SW 1271 (cell line): ENCODE measurements around the gene HIBCH.
"Not testable (repeated sequence)": the region's sequence is repeated elsewhere in the genome, so short reads cannot be mapped to it uniquely, and the experiment has no call there.

ENCODE experiments used
- DNase-seq, 2 experiments: peaks; one replicate each; lab custom pipeline; 2025; lab: John Stamatoyannopoulos, UW

HIBCH gene

DNA sequence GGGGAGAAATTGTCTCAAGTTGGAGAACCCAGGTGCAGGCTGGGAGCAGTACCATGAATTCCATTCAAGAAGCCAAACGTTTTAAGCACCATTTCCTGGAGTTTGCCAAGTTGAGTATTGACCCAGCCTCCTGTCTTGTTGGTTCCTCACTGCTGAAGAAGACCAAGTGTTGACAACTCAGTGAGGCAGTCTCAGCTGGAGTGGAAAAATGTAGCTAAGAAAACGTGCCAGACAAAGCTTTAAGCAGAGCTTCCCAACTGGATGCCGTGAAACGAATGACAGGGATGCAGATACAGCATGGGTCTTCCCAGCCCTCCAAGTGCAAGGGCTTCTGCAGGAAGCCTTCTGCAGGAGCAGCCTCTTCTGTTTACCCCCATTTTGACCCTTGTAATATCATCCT is 23.0 kb upstream of the HIBCH start:
- DNase-seq: no peak

DNA sequence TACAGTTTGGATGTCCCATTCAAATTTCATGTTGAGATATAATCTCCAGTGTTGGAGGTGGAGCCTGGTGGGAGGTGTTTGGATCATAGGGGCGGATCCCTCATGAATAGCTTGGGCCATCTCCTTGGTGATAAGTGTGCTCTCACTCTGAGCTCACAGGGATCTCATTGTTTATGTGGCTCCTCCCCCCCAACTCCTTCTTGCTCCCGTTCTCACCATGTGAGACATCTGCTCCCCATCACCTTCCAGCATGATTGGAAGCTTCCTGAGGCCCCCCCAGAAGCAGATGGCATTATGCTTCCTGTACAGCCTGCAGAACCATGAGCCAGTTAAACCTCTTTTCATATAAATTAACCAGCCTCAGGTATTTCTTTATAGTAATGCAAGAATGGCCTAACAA is 20.7 kb upstream of the HIBCH start:
- peak; percentile 38 to 54 for DNase-seq

DNA sequence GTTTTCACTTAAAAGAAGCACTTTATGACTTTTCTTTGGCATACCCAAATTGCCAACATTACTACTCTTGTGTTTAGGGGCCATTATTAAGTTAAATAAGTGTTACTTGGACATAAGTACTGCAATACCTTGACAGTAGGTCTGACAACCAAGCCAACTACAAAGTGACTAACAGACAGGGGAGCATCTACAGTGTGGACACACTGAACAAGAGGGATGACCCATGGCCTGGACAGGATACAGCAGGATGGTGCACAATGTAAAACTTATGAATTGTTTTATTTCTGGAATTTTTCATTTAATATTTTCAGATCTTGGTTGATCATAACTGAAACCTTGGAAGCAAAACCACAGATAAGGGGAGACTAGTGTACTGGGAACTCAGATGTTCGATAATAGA is 19.8 kb upstream of the HIBCH start:
- no peak for DNase-seq

DNA sequence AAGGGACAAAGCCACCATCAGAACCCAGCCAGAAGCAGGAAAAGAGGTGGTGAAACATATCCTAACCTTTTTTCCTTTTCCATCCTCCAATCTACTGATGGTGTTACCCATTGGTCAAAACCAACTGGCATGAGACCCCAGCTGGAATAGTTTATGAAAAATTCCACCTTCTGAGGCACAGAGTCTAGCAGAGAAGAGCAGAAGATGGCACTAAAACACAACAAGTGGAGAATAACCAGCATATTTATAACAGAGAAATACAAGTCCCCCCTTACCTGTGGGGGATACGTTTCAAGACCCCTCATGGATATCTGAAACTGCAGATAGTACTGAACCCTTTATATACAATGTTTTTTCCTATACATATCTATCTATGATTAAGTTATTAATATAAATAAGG is 18.8 kb upstream of the HIBCH start:
- no peak for DNase-seq

DNA sequence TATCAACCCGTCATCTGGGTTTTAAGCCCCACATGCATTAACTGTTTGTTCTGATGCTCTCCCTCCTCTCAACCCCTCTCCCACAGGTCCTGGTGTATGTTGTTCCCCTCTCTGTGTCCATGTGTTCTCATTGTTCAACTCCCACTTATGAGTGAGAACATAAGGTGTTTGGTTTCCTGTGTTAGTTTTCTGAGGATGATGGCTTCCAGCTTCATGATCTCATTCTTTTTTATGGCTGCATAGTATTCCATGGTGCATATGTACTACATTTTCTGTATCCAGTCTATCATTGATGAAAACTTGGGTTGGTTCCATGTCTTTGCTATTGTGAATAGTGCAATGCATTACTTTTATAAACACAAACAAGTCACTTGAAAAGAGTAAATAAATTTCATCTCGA is 16.8 kb upstream of the HIBCH start:
- no peak for DNase-seq

DNA sequence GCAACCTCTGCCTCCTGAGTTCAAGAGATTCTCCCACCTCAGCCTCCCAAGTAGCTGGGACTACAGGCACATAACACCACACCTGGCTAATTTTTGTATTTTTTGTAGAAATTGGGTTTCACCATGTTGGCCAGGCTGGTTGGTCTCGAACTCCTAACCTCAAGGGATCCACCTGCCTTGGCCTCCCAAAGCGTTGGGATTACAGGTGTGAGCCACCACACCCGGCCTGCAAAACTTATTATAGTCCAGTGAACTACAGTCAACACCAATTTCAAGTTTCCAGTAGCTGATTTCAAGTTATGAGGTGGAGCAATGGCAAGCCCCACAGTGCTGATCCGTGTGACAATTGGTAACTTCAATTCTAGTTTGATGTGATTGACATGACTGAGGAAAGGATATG is 16.0 kb upstream of the HIBCH start:
- not testable (repeated sequence) for DNase-seq

DNA sequence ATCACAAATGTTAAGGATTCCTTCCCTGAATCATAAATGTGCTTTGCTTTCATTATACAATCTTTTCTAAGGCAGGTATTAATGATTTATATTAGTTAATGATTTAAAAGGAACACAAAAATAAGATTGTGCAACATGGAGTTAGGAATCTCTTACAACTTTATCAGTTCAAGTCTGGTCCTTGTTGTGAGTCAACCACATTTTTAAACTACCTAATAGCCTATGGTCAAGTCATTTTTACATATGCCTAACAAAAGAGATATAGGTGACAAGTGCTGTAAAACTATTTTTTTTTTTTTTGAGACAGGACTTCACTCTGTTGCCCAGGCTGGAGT is 15.6 kb upstream of the HIBCH start:
- DNase-seq: no peak

DNA sequence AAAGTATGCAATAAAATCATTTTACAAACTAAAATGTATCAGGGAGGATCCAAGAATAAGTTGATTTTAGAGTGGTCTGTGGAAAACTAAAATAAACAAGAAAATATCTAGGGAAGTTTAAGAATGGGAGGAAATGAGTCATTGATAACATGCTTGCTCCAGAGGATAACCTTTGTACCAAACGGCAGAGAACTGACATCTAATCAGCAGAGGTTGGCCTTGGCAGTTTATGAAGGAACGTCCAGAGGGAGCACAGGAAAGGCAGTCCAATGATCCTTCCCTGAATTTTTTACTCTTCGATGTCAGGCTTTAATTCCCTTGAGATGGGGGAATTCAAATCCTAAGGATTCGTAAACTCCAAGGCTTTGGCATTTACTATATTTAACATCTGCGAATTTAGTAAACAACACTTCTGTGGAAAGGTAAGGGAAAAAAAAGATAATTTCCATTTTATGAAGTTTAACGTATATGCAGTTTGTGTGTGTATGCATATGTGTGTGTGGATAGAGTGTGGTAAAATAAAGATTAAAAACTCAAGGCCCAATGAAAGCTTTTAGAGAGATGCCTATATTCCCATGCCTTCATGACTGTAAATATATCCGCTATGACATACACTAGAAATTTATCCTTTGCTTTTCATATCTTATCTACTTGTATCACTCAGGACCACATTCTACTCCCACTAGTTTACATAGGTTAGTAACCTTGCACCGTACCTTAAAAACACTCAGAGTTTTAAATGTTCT is 15.0 kb upstream of the HIBCH start:
- peak; percentile 23 to 62 for DNase-seq

DNA sequence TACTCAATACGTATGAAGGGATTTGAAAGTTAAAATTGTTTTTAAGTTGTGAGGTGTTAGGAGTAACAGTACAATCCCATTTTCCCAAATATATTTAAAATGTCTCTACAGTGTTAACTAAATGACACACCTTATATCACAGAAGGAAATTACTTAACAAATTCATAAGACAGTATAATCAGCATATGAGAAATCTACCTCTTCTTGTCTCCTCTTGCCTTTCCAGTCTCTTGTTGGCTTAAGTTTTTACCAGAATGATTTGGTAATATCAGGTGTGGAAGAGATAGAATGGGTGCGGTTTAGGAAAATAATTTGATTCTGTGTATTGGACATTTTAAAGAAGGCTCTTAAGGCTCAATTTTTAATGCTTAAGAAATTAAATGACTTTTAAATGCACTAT is 14.3 kb upstream of the HIBCH start:
- no peak for DNase-seq

DNA sequence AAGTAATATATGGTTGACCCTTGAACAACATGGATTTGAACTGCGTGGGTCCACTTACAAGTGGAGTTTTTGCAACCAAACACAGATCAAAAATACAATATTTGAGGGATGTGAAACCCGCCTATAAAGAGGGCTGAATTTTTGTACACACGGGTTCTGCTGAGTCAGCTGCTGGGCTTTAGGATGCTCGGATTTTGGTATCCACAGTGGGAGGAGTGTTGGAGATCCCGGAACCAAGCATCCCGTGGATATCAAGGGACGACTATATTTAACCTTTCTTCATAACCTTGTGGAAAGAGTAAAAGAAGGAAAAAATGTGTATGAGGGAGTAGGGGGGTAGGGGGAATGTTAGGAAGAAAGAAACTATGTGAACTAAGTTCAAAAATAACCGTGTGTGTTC is 13.8 kb upstream of the HIBCH start:
- DNase-seq: no peak

DNA sequence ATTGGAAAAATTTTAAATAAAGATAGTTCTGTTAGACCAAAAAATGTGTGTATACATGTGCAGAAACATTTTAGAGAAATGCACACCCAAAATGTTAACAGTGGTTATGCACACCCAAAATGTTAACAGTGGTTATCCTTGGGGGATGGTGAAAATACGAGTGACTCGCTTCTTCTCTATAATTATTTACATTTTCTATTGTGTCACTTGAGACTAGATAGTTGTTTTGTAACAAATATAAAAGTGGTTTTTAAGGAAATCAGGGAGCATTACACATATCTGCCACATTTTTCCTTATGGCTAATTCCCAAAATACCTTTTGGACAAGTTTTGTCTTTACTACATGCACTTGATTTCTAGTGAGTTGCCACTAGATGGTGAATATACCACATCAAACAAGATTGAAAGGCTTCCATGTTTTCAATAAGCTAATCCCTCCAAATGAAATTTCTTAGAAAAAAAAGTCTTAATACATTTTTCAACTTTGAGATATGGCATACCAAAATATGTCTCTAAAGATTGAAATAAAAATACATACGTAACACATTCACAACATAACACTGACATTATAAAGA is 9.0 kb upstream of the HIBCH start:
- DNase-seq: no peak

DNA sequence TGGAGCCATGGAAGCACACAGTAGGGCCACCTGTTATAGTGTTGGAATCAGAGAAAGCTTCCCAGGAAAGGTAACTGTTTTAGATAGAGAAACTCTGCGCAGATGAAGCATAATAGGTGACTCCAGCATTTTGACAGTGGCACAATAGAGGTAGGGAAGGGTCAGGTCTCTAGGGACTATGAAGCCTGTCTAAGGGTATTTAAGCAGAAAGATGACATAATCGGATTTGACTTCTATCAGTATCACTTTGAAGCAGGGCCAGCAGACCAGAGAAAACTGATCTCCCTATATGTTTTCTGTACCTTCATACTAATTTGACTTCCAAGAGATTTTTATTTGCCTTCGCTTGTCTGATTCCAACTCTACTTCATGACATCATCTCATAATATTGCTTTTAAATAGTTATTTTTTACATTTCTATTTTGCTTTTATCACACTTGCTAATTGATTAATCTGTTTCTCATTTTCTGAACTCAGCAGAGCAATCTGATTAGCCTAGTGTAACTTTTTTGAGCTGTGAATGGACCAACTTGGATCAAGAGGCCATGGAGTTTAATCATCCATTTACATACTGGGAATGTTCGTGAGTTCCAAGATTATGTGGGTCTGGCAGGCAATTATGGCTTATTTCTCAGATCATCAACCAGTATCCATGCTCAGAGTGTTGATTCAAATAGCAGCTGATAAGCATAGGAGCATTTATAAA is 8.4 kb upstream of the HIBCH start:
- DNase-seq: no peak

DNA sequence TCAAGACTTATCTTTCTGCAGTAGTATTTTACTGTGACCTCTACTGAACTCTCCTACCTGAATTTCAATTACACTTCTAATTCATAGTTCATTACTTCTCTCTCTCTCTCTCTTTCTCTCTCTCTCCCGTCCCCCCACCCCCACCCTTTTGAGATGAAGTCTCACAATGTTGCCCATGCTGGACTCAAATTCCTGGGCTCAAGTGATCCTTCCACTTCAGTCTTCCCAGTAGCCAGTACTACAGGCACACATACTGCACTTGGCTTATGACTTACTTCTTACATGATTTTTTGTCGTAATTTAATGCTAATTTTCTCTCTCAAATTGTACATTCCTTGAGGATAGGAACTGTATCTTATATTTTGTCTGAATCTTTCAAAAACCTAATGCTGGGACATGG is 6.0 kb upstream of the HIBCH start:
- no peak for DNase-seq

DNA sequence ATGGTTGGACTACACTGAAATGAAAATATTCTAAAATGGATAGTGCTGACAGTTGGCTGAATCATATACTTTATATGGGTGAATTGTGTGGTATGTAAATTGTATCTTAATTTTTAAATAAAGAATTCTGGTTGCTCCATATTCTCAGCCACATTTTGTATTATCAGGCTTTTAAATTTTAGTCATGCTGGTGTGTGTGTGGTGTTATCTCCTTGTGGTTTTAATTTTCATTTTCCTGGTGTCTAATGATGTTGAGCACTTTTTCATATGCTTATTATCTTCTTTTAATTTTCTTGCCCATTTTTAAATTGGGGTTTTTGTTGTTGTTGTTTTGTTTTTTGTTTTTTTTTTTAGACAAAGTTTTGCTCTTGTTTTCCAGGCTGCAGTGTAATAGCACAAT is 3.8 kb upstream of the HIBCH start:
- no peak for DNase-seq

DNA sequence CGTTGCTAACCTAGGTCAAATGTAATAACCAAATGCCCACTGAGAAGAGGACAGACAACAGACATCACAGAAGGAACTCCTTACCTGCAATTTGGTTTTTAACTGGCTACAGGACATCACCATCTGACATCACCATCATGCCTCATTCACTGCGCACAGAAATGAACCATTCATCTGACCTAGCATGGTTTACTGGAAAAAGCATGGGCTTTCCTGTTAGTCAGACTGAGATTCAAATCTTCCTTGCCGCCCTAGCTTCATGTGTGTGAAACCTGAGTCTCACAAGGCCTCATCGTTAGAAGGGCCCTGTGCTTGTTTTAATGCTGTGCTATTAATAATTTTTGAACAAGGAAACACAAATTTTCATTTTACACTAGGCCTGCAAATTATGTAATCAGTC is 1.1 kb upstream of the HIBCH start:
- DNase-seq: no peak

DNA sequence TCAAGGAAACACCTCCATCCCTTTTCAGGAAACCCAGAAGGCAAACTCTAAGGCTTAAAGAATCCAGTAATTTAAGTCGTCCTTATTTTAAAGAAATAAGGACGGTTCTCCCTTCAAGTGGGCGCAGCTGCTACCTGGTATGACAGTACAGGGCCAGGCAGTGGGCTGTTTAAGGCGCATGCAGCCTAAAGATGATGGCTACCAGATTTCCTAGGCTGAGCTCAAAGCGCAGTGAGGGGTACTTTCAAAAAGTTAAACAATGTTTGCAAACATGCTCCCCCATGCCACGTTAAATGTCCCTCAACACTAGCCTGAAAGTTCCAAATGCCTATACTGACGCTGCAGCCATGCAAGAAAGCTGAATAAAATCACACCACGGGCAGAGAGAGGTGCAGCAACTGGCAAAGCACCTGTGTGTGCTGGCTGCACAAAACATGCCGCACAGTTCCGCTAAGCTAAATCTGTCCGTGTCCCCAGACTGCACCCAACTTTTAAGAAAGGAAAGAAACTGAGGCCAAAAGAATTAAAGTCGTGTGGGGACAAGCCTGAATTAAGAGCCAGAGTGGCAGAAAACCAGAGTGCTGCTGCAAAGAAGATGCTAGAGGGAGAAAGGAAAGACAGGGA is 583 bp downstream of the HIBCH start:
- DNase-seq: no peak

DNA sequence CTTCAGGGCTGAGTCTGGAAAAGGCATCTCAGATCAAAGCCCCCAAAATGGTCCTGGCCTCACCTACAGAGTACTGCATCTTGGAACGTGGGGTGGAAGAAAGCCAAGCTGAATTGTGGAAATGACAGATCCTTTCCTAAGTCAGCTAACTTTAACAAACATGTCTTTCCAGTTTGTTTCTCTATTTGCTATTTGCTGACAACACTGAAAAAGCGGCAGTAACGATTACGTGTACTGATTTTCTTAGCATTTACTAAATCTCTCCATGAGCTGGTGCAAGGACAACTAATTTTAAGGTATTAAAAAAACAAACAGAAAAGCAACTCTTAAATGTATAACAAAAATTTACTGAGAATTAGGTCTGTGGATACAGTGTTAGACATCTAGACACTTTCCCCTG is 1.1 kb downstream of the HIBCH start:
- DNase-seq: no peak

DNA sequence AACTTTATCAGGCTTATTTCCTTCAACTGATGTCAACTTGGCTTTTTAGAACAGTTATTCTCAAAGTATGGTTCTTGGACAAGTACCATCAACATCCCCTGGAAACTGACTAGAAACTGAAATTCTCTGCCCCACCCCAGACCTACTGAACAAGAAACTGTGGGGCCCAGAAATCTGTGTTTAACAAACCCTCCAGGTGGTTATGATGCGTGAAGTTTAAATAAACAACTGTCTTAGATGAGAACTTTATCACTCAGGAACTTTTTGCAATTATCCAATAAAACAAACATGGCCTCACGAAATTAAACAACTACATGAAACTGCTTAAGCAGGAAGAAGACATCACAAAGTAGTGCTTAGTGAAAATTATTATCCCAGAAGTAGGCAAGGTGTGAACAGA is 4.4 kb downstream of the HIBCH start:
- no peak for DNase-seq

DNA sequence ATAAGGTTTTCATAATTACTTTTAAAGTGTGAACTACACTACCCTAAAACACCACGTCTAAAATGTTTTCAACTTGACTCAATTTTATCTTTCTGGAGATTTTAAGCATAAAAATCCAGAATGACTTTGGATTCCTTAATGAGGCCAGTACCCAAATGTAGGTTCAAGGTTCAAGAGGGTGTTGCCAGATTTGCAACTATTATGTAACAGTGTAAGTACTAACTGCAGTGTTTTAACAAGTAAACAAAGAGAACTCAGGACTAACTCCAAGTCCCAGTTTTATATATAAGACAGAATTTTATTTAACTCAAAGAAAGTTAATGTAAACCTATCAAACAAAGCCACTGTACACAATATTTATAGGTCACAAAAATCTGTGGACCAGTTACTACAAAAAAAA is 5.7 kb downstream of the HIBCH start:
- no peak for DNase-seq

DNA sequence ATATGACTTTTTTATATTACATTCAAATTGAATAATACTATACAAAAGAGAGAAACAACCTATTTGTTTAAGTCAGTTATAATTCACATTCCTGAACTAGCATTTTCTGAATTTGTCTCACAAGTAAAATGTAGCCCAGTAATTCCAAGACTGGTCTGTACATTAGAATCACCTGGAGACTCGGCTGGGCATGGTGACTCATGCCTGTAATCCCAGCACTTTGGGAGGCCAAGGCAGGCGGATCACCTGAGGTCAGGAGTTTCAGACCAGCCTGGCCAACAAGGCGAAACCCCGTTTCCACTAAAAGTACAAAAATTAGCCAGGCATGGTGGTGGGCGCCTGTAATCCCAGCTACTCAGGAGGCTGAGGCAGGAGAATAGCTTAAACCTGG is 7.0 kb downstream of the HIBCH start:
- DNase-seq: not testable (repeated sequence)

DNA sequence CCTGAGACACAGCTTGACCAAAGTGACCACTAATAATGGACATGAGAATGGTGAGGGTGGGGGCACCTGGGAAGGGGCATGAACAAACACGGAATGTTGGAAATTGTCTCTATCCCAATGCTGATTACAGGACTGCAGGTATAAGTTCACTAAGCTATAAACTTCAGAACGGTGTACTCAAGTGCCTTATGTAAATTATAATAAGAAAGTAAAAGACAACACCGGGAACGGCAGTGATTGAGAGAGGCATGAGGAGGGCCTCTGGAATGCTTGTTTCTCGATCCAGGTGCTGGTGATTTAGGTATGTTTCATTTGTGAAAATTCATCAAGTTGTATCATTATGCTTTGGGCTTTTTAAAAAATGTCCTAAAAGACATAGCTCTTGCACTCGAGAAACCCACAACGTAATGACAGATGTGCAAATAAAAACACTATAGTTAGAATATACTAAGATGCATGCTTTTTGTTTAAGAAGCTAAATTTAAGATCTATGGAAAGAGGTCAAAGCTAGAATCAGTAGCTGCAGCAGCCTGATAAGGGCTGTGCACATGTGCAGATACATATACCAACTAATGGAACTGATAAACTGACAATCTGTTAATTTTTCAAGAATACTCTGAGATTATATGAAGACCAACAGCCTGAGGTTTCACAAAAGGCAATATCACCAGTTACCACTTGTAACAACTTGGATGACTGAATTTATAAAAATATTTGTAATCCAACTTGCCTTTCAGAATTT is 7.6 kb downstream of the HIBCH start:
- no peak for DNase-seq

DNA sequence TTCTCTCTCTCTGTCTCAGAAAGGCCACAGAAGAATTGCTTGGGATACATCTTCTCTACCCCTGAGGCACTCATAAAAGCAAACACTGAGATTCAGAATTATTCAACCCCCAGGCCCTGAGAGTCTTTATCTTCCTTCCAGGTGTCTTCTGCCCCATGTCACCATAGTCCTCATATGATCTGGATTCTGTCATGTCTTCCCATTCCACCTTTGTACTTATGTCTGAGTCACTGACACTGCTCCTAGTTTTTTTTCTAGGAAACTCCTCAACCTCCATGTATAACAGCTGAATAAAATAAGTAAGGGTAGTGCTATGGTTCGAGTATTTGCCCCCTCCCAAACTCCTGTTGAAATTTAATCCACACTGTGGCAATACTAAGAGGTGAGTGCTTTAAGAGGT is 11.6 kb downstream of the HIBCH start:
- no peak for DNase-seq

DNA sequence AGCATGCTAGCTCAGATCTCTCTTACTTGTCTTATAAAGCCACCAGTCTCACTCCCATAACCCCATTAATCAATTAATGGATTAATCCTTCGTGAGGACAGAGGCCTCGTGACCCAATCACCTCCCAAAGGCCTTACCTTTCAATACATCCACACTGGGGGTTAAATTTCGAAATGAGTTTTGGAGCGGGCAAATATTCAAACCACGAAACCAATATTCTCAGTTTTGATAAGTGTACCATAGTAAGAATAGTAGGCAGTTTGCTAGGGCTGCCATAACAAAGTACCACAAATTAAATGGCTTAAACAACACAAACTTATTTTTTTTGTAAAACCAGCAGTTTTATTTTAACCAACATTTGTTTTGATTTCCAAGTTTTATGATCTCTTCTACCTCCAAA is 15.2 kb downstream of the HIBCH start:
- no peak for DNase-seq
